ENCODE measurements around the gene LMOD2.

Gene LMOD2

GRCh38 chr7:123639631-123640030 is 16.0 kb upstream of the LMOD2 start:
- DNase-seq (ENCODE audit: low read depth in 1 of 2, low spot score in 1 of 2), result no peak

DNA sequence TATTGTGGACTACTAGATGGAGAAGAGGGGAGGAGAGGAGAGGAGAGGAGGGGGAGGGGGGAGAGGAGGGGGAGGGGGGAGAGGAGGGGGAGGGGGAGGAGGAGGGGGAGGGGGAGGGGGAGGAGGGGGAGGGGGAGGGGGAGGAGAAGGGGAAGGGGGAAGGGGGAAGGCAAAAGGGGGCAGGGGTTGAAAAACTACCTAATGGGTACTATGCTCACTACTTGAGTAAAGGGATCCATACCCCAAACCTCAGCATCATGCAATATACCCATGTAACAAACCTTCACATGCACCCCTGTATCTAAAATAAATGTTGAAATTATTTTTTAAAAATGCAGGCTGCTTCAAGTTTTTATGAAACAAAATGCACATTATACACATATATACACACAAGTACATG is 15.1 kb upstream of the LMOD2 start:
- DNase-seq (ENCODE audit: low read depth in 1 of 2, low spot score in 1 of 2), result no peak

- DNase-seq (ENCODE audit: low read depth in 1 of 2, low spot score in 1 of 2), result no peak
Observed at GRCh38 chr7:123641901-123642300, 13.8 kb upstream of the LMOD2 start.

GRCh38 chr7:123643495-123644441 is 11.9 kb upstream of the LMOD2 start:
- no peak for DNase-seq (ENCODE audit: low read depth in 1 of 2, low spot score in 1 of 2)

DNA sequence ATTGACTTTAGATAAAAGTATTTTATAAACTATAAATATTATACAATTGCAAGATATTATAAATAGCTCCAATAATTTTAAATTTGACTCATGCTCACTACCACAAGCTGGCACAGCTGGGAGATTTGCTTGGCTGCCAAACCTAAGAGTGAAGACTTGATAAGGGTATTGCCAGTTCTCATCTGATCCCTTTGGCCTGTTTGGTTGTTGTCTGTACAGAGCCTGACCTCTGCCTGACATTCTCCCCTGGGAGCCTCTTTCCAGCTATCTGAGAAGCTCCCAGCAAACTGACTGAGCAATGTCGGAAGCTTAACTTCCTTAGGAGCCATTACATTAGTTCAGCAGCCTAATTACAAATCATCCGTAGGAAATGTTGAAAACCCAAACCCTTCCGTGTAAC is 10.2 kb upstream of the LMOD2 start:
- no peak for DNase-seq (ENCODE audit: low read depth in 1 of 2, low spot score in 1 of 2)

DNA sequence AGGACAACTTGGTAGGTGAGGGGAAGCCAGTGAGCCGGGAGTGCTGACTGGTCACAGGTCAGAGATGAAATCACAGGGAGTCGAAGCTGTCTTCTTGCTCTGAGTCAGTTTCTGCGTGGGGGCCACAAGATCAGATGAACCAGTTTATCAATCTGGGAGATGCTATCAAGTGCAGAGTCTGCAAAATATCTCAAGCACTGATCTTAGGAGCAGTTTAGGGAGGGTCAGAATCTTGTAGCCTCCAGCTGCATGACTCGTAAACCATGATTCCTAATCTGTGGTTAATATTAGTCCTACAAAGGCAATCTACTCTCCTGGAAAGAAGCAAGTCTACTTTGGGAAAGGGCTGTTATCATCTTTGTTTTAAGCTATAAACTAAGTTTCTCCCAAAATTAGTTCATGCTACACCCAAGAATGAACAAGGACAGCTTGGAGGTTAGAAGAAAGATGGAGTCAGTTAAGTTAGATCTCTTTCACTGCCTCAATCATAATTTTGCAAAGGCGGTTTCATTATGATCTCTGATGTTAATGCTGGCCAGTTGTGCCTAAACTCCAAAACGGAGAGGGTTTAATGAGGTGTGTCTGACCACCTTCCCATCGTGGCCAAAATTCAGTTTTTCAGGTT is 8.4 kb upstream of the LMOD2 start:
- DNase-seq (ENCODE audit: low read depth in 1 of 2, low spot score in 1 of 2), result no peak

DNA sequence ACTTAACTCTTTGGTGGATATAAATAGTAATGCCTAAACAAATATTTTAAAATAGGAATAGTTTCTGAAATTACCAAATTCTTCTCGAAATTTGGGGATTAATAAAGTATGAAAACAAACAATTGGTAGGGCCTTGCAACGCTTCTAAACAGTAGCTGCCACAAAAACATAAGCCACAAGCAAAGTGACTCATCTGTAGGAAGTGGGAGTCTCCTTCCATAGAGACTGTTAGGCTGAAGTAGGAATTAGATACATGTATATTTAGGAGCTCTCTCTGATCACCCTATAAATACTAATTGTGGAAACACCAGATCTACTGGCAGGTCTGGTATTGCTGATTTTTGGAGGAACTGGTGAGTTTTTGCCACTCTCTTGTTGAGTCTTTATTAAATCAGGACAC is 5.7 kb upstream of the LMOD2 start:
- DNase-seq (ENCODE audit: low read depth in 1 of 2, low spot score in 1 of 2), result no peak

DNA sequence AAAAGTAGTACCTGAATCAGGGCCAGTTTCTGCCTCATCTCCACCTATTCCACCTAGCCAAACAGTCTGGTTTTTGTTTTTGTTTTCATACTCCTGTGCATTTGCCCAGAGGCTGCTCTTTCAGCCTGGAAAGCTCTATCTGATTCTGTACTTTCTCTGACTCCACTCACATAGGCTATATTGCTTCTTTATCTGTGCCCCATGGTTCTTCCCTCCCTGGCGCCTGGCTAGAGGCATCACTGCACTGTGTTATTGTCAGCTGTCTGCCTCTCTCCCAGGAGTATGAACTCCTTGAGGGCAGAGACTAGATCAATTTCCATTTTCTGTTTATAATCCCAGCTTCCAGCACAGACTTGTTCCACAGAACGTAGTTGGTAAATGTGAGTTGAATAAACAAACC is 5.1 kb upstream of the LMOD2 start:
- no peak for DNase-seq (ENCODE audit: low read depth in 1 of 2, low spot score in 1 of 2)

- DNase-seq (ENCODE audit: low read depth in 1 of 2, low spot score in 1 of 2), result no peak
Observed at GRCh38 chr7:123652406-123652805, 3.3 kb upstream of the LMOD2 start.

GRCh38 chr7:123653162-123653561 is 2.5 kb upstream of the LMOD2 start:
- DNase-seq (ENCODE audit: low read depth in 1 of 2, low spot score in 1 of 2), result no peak

- DNase-seq (ENCODE audit: low read depth in 1 of 2, low spot score in 1 of 2), result no peak
Observed at GRCh38 chr7:123656544-123657303, 1.1 kb downstream of the LMOD2 start.

DNA sequence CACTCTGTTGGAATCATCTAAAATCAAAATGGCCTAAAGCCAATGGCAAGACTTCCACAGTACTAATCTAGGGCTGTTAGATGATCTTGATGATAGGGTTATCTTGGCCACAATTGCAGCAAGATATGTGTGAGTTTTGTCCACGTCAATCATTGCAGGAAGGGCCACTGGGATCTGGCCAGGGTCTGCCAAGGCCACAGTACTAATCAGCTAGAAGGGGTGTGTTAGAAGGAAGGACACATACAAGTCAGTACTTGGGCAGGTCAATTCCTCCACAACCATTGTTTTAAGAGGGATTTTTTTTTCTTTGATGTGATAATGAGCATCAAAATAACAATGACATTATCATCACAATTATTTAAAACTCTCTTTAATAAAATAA is 1.6 kb downstream of the LMOD2 start:
- no peak for DNase-seq (ENCODE audit: low read depth in 1 of 2, low spot score in 1 of 2)

DNA sequence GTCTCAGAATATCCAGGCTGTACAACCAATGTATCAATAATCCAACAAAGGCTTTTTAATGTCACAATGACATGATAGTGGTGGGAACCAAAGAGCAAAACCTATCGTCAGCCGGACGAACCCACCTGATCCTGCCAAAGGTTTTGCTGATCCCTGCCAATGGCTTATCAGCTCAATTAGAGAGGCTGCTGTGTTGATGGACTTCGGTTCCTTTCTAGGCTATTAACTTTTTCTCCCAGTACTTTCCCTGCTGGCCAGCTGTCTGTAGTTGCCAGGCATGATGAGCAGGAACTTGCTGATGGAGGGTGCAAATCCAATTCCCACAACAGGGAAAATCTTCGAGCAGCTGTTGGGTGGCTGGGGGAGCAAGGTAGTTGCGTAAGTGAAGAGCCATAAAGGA is 2.4 kb downstream of the LMOD2 start:
- no peak for DNase-seq (ENCODE audit: low read depth in 1 of 2, low spot score in 1 of 2)

DNA sequence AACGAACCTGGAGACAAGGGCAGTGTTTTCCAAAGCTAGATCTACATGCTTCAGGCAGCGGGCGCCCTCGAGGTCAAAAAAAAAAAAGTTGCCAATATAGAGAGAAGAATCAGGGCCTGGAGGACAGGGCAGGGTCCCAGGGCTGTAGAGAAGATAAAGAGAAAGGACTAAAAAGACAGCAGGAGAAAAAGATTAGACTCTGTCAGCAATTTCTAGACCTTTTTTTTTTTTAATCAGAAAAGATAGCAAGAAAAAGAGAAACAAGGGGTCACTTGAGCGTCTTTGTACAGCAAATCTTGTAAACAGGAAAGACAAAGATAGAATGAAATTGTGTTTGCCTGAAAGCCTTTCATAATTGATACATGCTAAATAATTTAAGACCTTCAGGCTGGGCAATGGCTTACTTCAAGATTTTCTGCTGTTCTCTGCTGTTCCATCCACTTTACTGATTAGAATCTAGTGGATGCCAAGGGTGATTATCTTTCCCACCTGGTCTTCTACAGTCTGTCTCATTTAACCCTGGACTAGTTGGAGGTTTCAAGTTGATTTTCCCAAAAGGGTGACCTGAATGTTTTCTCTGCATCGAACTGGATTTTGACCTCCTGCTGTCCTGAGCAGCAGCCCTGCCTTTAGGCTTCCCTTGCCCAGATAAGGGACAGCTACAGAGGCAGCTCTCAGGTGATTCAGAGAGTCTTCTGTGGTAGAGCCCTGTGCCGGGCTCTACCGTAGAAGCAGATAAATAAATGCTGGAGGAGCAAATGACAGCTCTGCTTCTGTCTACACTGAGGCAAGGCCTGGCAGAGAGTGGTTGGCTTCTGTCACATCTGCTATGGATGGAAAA is 5.1 kb downstream of the LMOD2 start:
- DNase-seq (ENCODE audit: low read depth in 1 of 2, low spot score in 1 of 2), result no peak

DNA sequence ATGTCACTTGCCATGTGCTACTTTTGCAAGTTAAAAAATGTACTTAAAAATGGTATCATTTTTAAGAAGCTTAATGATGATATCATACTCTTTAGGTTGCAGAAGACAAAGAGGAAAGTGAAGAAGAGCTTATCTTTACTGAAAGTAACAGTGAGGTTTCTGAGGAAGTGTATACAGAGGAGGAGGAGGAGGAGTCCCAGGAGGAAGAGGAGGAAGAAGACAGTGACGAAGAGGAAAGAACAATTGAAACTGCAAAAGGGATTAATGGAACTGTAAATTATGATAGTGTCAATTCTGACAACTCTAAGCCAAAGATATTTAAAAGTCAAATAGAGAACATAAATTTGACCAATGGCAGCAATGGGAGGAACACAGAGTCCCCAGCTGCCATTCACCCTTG is 6.1 kb downstream of the LMOD2 start:
- no peak for DNase-seq (ENCODE audit: low read depth in 1 of 2, low spot score in 1 of 2)

GRCh38 chr7:123662293-123662692 is 6.6 kb downstream of the LMOD2 start:
- no peak for DNase-seq (ENCODE audit: low read depth in 1 of 2, low spot score in 1 of 2)

GRCh38 chr7:123662755-123663154 is 7.1 kb downstream of the LMOD2 start:
- no peak for DNase-seq (ENCODE audit: low read depth in 1 of 2, low spot score in 1 of 2)

DNA sequence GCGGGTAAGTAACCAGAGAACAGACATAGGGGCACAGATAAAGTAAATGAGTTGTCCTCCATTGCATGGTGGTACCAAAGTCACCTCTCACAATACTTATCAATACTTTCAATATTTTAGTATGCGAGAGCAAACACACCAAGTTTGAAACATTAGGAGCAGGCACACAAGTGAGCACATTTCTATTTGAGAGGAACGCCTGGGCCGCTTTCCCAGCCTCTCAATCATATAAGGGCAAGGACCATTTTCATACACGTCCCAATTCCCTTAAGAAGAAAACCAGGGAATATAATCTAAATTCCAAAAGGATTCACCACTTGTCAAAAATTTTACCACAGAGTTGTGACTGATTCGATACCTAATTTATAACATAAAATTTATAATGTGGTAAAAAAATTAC is 7.5 kb downstream of the LMOD2 start:
- DNase-seq (ENCODE audit: low read depth in 1 of 2, low spot score in 1 of 2), result no peak

GRCh38 chr7:123665157-123665556 is 9.5 kb downstream of the LMOD2 start:
- no peak for DNase-seq (ENCODE audit: low read depth in 1 of 2, low spot score in 1 of 2)

DNA sequence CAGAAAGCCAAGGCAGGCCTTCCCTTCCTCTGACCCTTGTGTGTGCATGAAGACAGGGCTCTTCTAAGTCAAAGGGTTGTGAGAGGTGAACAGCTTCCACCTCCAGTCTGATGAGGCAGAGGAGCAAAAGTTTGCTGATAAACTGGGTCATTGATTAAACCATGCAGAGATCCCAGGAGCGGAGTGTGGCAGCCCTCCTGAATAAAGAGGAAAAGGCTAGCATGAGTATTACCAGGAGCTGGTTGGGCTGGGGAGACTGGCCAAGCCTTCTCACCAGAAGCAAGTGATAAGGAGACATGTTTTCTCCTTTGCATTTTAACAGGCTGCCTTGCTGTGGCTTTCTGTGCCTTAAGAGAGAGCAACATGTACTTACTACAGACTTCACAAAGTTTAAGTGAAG is 10.2 kb downstream of the LMOD2 start:
- no peak for DNase-seq (ENCODE audit: low read depth in 1 of 2, low spot score in 1 of 2)

- no peak for DNase-seq (ENCODE audit: low read depth in 1 of 2, low spot score in 1 of 2)
Observed at GRCh38 chr7:123666492-123666891, 10.8 kb downstream of the LMOD2 start.

All from stimulated activated CD4-positive, alpha-beta T cell treated with anti-CD3 and anti-CD28 coated beads, Interleukin-15, amount 100 ng/mL, for 1 hour (primary cell).